Esophagus squamous epithelium (tissue), 5 donors: ENCODE data around the gene PLTP. TPM values are rescaled to one million over a fixed set of nuclear protein-coding genes. Genes with fewer than 3 reads are reported as not detected.
"Not testable (repeated sequence)": the region's sequence is repeated elsewhere in the genome, so short reads cannot be mapped to it uniquely, and the experiment has no call there.

ENCODE experiments used
- DNase-seq: peaks from one replicate; lab custom pipeline; 2025; lab: John Stamatoyannopoulos, UW
- H3K27ac ChIP-seq, 4 donors: fragments of 200-600 bp; sonication (generic); one replicate each; pipeline ENCODE4 v1.5.1; 2016 to 2019; ENCODE audit warnings: mild to moderate bottlenecking in 1 of 4
- H3K27me3 ChIP-seq, 4 donors: fragments of 200-600 bp; sonication (generic); 1 replicate in 3 of 4; 2 replicates in 1 of 4; pipeline versions ENCODE4 v1.5.1 to v1.6.0; 2017 to 2021; ENCODE audit warnings: antibody characterized with exemption in 1 of 4
- H3K36me3 ChIP-seq, 3 donors: fragments of 200-600 bp; sonication (generic); one replicate each; pipeline ENCODE4 v1.5.1; 2016 to 2019
- H3K4me1 ChIP-seq, 3 donors: fragments of 200-600 bp; sonication (generic); one replicate each; pipeline ENCODE4 v1.5.1; 2017 to 2019
- H3K4me3 ChIP-seq, 4 donors: fragments of 200-600 bp; sonication (generic); 1 replicate in 3 of 4; 2 replicates in 1 of 4; pipeline ENCODE4 v1.5.1; 2016 to 2019; ENCODE audit warnings: mild to moderate bottlenecking in 2 of 4, moderate library complexity in 1 of 4
- H3K9me3 ChIP-seq, 3 donors: fragments of 200-600 bp; sonication (generic); one replicate each; pipeline ENCODE4 v1.5.1; 2016 to 2019
- POLR2A ChIP-seq, 4 donors: fragments of 450-650 bp; IDR thresholded peaks; one replicate each; pipeline ENCODE4 v1.6.1; 2017; ENCODE audit warnings: antibody characterized with exemption in 4 of 4, mild to moderate bottlenecking in 4 of 4, moderate library complexity in 3 of 4
- WGBS, 2 donors: methylation state at CpG; one replicate each; pipeline ENCODE4 v1.1.5; 2018; 5-methylcytosine and 5-hydroxymethylcytosine counted together
- intact Hi-C: fragments of 100-400 bp; cut with DNase I; formaldehyde crosslinking; loops from one replicate; pipeline ENCODE4 v1.15.0; 2022
- total RNA-seq, 4 donors: library from RNA; depleted of rRNA; stranded (reverse); fragments of >200 nt; gene quantifications; one replicate each; pipeline ENCODE4 v1.1.0, GENCODE V29; 2016
- TF ChIP-seq, protein P1 (sequence below), 6 experiments: fragments of 450-650 bp in 4 of 6; fragments of 200-600 bp in 2 of 6; sonication (generic) in 2 of 6; IDR thresholded peaks; one replicate each; pipeline ENCODE4 v1.5.1; 2016 to 2019; ENCODE audit warnings: antibody characterized with exemption in 6 of 6, mild to moderate bottlenecking in 4 of 6, moderate library complexity in 4 of 6
- donor health status: DM: yes; HTN: yes; CAD: no.

PLTP gene
- total RNA-seq, 4 donors from 2014 or later = 5.9 to 248 (median 92.6) TPM

DNA sequence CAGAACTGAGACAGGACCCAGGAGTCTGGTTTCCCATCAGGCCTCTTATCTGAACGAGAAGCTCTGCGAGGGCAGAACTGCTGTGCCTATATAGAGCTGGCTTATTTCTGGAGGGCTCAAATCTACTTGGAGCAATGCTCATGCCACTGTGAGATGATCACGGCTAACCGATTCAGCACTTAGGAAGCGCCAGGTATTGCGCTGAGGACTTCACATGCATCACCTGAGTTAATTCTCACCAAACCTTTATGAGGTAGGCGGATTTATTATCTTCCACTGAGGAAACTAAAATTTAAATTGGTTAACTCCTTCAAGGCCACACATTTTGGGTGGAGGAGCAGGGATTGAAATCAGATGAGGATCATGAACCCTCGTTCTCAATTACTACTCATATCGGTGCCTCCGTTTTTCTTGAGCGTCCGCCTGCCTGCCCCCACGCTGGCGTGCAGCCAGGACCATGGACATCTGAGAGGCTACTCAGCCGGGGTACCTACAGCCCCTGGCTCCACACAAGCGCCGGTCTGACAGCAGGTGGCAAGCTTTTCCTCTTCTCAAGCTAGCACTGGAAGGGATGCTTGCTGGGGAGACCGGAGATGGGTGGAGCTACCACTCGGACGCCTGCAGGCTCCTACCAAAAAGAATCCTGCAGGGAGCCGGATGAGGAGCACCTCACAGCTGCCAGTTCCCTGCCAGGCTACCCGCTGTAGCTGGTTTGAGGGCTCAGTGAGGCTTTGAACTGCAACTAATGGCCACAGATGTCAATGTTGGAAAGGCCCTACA, 21.5 kb upstream of the PLTP start:
- Histone ChIP-seq H3K4me1 (peaks cover 12 to 41% (median 16%) of the 10 kb centered on the region in 3 donors), H3K4me3 (peak overlapping the region; percentile 91 to 99 (median 97)), H3K27ac (peak overlapping the region; percentile 100), H3K36me3 (peaks cover 7 to 26% (median 12%) of the 10 kb centered on the region in 3 donors), H3K9me3 (no peaks in the 10 kb centered on the region), H3K27me3 (no peaks in the 10 kb centered on the region)
- 3 to 27% methylated on average over 10 to 12 of the region's 22 CpGs for WGBS, 2 donors
- no peak for DNase-seq
- intact Hi-C loops = no loop called here
- TF ChIP-seq, protein P1, sequence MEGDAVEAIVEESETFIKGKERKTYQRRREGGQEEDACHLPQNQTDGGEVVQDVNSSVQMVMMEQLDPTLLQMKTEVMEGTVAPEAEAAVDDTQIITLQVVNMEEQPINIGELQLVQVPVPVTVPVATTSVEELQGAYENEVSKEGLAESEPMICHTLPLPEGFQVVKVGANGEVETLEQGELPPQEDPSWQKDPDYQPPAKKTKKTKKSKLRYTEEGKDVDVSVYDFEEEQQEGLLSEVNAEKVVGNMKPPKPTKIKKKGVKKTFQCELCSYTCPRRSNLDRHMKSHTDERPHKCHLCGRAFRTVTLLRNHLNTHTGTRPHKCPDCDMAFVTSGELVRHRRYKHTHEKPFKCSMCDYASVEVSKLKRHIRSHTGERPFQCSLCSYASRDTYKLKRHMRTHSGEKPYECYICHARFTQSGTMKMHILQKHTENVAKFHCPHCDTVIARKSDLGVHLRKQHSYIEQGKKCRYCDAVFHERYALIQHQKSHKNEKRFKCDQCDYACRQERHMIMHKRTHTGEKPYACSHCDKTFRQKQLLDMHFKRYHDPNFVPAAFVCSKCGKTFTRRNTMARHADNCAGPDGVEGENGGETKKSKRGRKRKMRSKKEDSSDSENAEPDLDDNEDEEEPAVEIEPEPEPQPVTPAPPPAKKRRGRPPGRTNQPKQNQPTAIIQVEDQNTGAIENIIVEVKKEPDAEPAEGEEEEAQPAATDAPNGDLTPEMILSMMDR (IDR thresholded peaks at IDR 0.05) = peak in 4 of 6 experiments; percentile 29 to 39 (median 37)
- TF ChIP-seq POLR2A (IDR thresholded peaks at IDR 0.05) = peak in 1 of 4 donors; percentile 37

DNA sequence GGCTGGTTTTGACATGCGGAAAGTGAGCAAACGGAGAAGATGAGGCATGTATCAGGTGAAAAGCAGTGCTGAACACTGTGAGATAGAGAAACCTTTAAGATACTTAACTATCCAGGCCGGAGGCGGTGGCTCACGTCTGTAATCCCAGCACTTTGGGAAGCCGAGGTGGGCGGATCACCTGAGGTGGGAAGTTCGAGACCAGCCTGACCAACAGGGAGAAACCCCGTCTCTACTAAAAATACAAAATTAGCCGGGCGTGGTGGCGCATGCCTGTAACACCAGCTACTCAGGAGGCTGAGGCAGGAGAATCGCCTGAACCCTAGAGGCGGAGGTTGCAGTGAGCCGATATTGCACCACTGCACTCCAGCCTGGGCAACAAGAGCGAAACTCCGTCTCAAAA, 19.7 kb upstream of the PLTP start:
- intact Hi-C loops, H3K4me3 ChIP-seq, H3K9me3 ChIP-seq, H3K27me3 ChIP-seq, H3K36me3 ChIP-seq, H3K27ac ChIP-seq, DNase-seq: not testable (repeated sequence)
- H3K4me1 ChIP-seq = peaks cover 8 to 27% (median 14%) of the 10 kb centered on the region in 3 donors
- WGBS, 2 donors = 94 to 95% methylated on average over 13 to 17 of the region's 17 CpGs

DNA sequence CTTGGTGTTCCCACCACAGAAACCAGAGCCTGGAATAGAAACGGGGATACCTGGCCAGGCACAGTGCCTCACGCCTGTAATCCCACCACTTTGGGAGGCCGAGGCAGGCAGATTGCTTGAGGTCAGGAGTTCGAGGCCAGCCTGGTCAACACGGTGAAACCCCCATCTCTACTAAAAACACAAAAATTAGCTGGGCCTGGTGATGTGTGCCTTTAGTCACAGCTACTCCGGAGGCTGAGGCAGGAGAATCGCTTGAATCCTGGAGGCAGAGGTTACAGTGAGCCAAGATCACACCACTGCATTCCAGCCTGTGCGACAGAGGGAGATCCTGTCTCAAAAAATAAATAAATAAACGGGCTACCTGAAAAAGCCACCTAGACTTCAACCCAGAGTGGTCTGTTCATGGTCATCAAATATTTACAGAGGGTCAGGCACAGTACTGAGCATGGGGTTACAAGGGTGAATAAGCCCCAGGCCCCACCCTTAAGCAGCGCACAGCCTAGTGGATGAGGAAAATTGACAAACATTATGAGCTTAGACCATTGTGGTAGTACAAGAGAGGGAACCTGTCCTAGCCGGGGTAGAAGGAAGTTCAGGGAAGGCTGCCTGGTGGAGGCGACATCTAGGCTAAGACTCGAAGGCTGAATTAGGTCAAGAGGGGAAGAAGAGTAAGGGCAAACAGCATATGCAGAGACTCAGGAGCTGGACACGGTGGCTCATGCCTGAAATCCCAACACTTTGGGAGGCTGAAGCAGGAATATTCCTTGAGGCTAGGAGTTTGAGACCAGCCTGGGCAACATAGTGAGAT, 15.3 kb upstream of the PLTP start:
- H3K27ac ChIP-seq = no peak overlapping the region
- no peaks in the 10 kb centered on the region for H3K27me3 ChIP-seq
- H3K9me3 ChIP-seq = no peaks in the 10 kb centered on the region
- intact Hi-C loops = no loop called here
- DNase-seq = no peak
- TF ChIP-seq, protein P1 (IDR thresholded peaks at IDR 0.05) = no peak
- TF ChIP-seq POLR2A (IDR thresholded peaks at IDR 0.05) = no peak
- no peak overlapping the region for H3K4me3 ChIP-seq
- peaks cover 8 to 31% (median 17%) of the 10 kb centered on the region in 3 donors for H3K4me1 ChIP-seq
- WGBS, 2 donors = 65 to 81% methylated on average over 11 to 13 of the region's 14 CpGs
- H3K36me3 ChIP-seq = peaks cover 0 to under 1% (median 0%) of the 10 kb centered on the region in 3 donors

DNA sequence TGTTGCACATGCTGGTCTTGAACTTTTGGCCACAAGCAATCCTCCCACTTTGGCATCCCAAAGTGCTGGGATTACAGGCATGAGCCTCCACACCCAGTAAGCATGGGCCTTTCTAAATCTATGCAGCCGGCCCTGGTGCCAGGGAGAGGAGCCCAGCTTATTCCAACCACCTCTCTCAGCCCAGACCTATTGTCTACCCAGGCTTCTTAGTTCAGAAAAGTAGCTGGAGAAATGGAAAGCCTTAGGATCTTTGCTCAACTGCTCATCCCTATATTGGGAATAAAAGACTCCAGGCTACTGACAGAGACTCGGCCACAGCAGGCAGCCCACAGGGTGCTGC, 14.7 kb upstream of the PLTP start:
- Histone ChIP-seq H3K9me3 (no peaks in the 10 kb centered on the region), H3K27ac (no peak overlapping the region), H3K4me3 (no peak overlapping the region), H3K36me3 (no peaks in the 10 kb centered on the region), H3K4me1 (peaks cover 9 to 37% (median 18%) of the 10 kb centered on the region in 3 donors), H3K27me3 (no peaks in the 10 kb centered on the region)
- DNase-seq = no peak
- no peak for TF ChIP-seq POLR2A (IDR thresholded peaks at IDR 0.05)
- TF ChIP-seq, protein P1 (IDR thresholded peaks at IDR 0.05) = no peak
- intact Hi-C loops = no loop called here
- 100% methylated on average over 1 of the region's 2 CpGs; no CpG with 5 or more reads in 1 of the 2 donors for WGBS, 2 donors

DNA sequence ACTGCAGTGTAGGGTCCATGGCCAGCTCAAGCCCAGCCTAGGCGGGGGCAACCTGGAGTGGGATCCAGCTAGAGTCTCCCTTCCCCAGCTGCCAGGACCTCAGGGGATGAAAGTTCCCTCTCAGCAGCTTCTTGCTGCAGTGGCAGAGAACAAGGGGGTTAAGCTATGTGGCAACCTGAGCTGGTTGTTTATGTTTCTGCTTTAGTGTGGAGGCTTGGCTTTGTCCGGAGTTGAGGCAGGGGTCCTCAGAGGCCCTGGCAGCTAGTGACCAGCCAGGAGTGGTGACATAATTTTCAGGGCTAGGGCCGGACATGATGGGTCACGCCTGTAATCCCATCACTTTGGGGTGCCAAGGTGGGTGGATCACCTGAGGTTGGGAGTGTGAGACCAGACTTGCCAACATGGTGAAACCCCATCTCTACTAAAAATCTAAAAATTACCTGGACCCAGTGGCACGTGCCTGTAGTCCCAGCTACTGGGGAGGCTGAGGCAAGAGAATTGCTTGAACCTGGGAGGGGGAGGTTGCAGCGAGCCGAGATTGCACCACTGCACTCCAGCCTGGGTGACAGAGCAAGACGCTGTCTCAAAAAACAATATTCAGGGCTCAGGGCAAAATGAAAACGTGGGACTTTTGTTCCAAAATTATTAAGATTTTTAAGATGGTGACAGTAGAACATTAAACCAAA, 14.0 kb upstream of the PLTP start:
- Histone ChIP-seq H3K9me3 (no peaks in the 10 kb centered on the region), H3K4me1 (peaks cover 9 to 38% (median 18%) of the 10 kb centered on the region in 3 donors), H3K27me3 (no peaks in the 10 kb centered on the region), H3K4me3 (no peak overlapping the region), H3K27ac (peak overlapping the region in 1 of 4 donors; percentile 71), H3K36me3 (no peaks in the 10 kb centered on the region)
- WGBS, 2 donors = 56 to 62% methylated on average over 5 to 7 of the region's 9 CpGs
- no peak for DNase-seq
- intact Hi-C loops = no loop called here
- TF ChIP-seq POLR2A (IDR thresholded peaks at IDR 0.05) = no peak
- TF ChIP-seq, protein P1 (IDR thresholded peaks at IDR 0.05) = no peak
